NK-92 treated with Interleukin-12 subunit alpha and Interleukin-12 subunit beta, amount 100 ng/mL, for 24 hours (cell line): ENCODE results near the gene CTSV.
"Not testable (repeated sequence)": the region's sequence is repeated elsewhere in the genome, so short reads cannot be mapped to it uniquely, and the experiment has no call there.

Source experiments
- DNase-seq: peaks from one replicate; lab custom pipeline; 2025; lab: John Stamatoyannopoulos, UW

Gene CTSV

GRCh38 chr9:97038611-97039513 is at the start of gene CTSV:
Gene CTSV (minus strand): TSS chr9:97039142. CDS start chr9:97038043, 1,099 bp downstream.
- no peak for DNase-seq

- not testable (repeated sequence) for DNase-seq
Measured at GRCh38 chr9:97087668-97088215, 48.8 kb upstream of the CTSV start.

GRCh38 chr9:97084562-97084991 is 45.6 kb upstream of the CTSV start:
- DNase-seq, result not testable (repeated sequence)

GRCh38 chr9:97078362-97078761 is 39.4 kb upstream of the CTSV start:
- no peak for DNase-seq

GRCh38 chr9:97077452-97078295 is 38.7 kb upstream of the CTSV start:
- no peak for DNase-seq

GRCh38 chr9:97076731-97077451 is 37.9 kb upstream of the CTSV start:
- DNase-seq, result not testable (repeated sequence)

- DNase-seq, result no peak
Measured at GRCh38 chr9:97076238-97076637, 37.3 kb upstream of the CTSV start.

- DNase-seq, result no peak
Measured at GRCh38 chr9:97075289-97075985, 36.5 kb upstream of the CTSV start.

- no peak for DNase-seq
Measured at GRCh38 chr9:97073506-97073905, 34.6 kb upstream of the CTSV start.

- DNase-seq, result no peak
Measured at GRCh38 chr9:97072285-97072776, 33.4 kb upstream of the CTSV start.

- DNase-seq, result not testable (repeated sequence)
Measured at GRCh38 chr9:97070325-97070724, 31.4 kb upstream of the CTSV start.

- DNase-seq, result no peak
Measured at GRCh38 chr9:97067490-97067889, 28.5 kb upstream of the CTSV start.

GRCh38 chr9:97064176-97064575 is 25.2 kb upstream of the CTSV start:
- no peak for DNase-seq

GRCh38 chr9:97060796-97061195 is 21.9 kb upstream of the CTSV start:
- no peak for DNase-seq

GRCh38 chr9:97059626-97060025 is 20.7 kb upstream of the CTSV start:
- DNase-seq, result no peak

GRCh38 chr9:97057651-97058050 is 18.7 kb upstream of the CTSV start:
- no peak for DNase-seq

GRCh38 chr9:97055891-97056290 is 16.9 kb upstream of the CTSV start:
- not testable (repeated sequence) for DNase-seq

- DNase-seq, result no peak
Measured at GRCh38 chr9:97053717-97054116, 14.8 kb upstream of the CTSV start.

- DNase-seq, result no peak
Measured at GRCh38 chr9:97052735-97053134, 13.8 kb upstream of the CTSV start.

GRCh38 chr9:97046228-97046627 is 7.3 kb upstream of the CTSV start:
- DNase-seq, result no peak

GRCh38 chr9:97045300-97045699 is 6.4 kb upstream of the CTSV start:
- no peak for DNase-seq
